Spleen (tissue), 11 donors: ENCODE data around the gene TSPYL4. TPM values are rescaled to one million over a fixed set of nuclear protein-coding genes. Genes with fewer than 3 reads are reported as not detected.

Experiments used
- DNase-seq: peaks from one replicate; pipeline ENCODE4 v3.0.0-alpha.2; 2020
- H3K27ac ChIP-seq, 8 donors: fragments of 200-600 bp; sonication (generic) in 7 of 8; 1 replicate in 4 of 8; 2 replicates in 4 of 8; pipeline versions ENCODE4 v1.5.0 to v1.8.0; 2016 to 2021; ENCODE audit warnings: inconsistent platforms in 4 of 8, mild to moderate bottlenecking in 4 of 8, moderate library complexity in 1 of 8
- H3K27me3 ChIP-seq, 7 donors: fragments of 200-600 bp; sonication (generic) in 6 of 7; replicated peaks in 1 of 7; 1 replicate in 4 of 7; 2 replicates in 3 of 7; pipeline versions ENCODE4 v1.5.0 to v1.8.0; 2016 to 2021; ENCODE audit warnings: inconsistent platforms in 3 of 7, mild to moderate bottlenecking in 1 of 7
- H3K36me3 ChIP-seq, 6 donors: fragments of 200-600 bp; sonication (generic) in 5 of 6; 1 replicate in 4 of 6; 2 replicates in 2 of 6; pipeline versions ENCODE4 v1.5.0 to v1.8.0; 2016 to 2021; ENCODE audit warnings: inconsistent platforms in 2 of 6
- H3K4me1 ChIP-seq, 6 donors: fragments of 200-600 bp; sonication (generic) in 5 of 6; 1 replicate in 3 of 6; 2 replicates in 3 of 6; pipeline versions ENCODE4 v1.5.0 to v1.8.0; 2016 to 2021; ENCODE audit warnings: inconsistent platforms in 3 of 6
- H3K4me3 ChIP-seq, 8 donors: fragments of 200-600 bp; sonication (generic) in 7 of 8; 1 replicate in 4 of 8; 2 replicates in 4 of 8; pipeline versions ENCODE4 v1.5.0 to v1.8.0; 2016 to 2021; ENCODE audit warnings: inconsistent platforms in 4 of 8, mild to moderate bottlenecking in 4 of 8, moderate library complexity in 2 of 8
- H3K9me3 ChIP-seq, 8 donors: fragments of 200-600 bp; sonication (generic) in 7 of 8; 1 replicate in 4 of 8; 2 replicates in 4 of 8; pipeline versions ENCODE4 v1.5.0 to v1.8.0; 2016 to 2021; ENCODE audit warnings: inconsistent platforms in 4 of 8
- POLR2A ChIP-seq, 3 donors: fragments of 450-650 bp; IDR thresholded peaks; one replicate each; pipeline ENCODE4 v1.5.1; 2017; ENCODE audit warnings: antibody characterized with exemption in 3 of 3, mild to moderate bottlenecking in 1 of 3
- POLR2AphosphoS5 ChIP-seq, 3 donors: sonication (generic); formaldehyde crosslinking; IDR thresholded peaks; one replicate each; pipeline ENCODE4 v1.5.1; 2017; ENCODE audit warnings: antibody characterized with exemption in 3 of 3
- WGBS, 5 donors: extraction: QIAGEN DNeasy Blood & Tissue Kit in 3 of 5; methylation state at CpG; one replicate each; pipeline versions ENCODE4 v1.1.5 to v1.1.7; 2013 to 2018; 5-methylcytosine and 5-hydroxymethylcytosine counted together
- intact Hi-C: fragments of 100-400 bp; cut with DNase I; formaldehyde crosslinking; loops from one replicate; pipeline ENCODE4 v1.15.0; 2023; ENCODE audit warnings: low total_unique reads
- polyA plus RNA-seq, 3 donors: library from polyadenylated mRNA; stranded (reverse); fragments of 200-250 nt; gene quantifications; one replicate each; pipeline ENCODE4 v1.2.1, GENCODE V29; 2013
- total RNA-seq, 7 donors: library from RNA; depleted of rRNA in 3 of 7; stranded (reverse); fragments of >200 nt in 3 of 7; fragmentation: NEBNext Ultra II Directional in 4 of 7; extraction: Animal tissue kit (Norgen Biotek cat#: 25700) in 4 of 7; gene quantifications; one replicate each; pipeline versions ENCODE4 v1.1.0 to v1.2.1, GENCODE V29; 2016 to 2021
- TF ChIP-seq, protein P1 (sequence below), 11 experiments: fragments of 200-600 bp in 7 of 11; fragments of 450-650 bp in 4 of 11; sonication (generic) in 4 of 11; IDR thresholded peaks in 8 of 11; conservative IDR thresholded peaks in 3 of 11; 1 replicate in 7 of 11; 2 replicates in 4 of 11; pipeline versions ENCODE4 v1.4.0 to v1.8.0; 2016 to 2021; ENCODE audit warnings: antibody characterized with exemption in 11 of 11, inconsistent platforms in 4 of 11, mild to moderate bottlenecking in 1 of 11
- donor health status: healthy with polysubstance abuse.
- donor health status: DM: no; HTN: no; CAD: no; lungs with moderate emphysema.
- donor health status: DM: no; HTN: no; CAD: no.
- donor health status: Bipolar disorder and iron deficiency.
- donor health status: healthy.
- donor health status: DM: no; HTN: no; CAD: no.
- donor health status: DM: yes; HTN: yes; CAD: no.

The TSPYL4 gene
- total and polyA plus RNA-seq, 10 donors: 7.2 to 19.0 (median 12.2) TPM

DNA sequence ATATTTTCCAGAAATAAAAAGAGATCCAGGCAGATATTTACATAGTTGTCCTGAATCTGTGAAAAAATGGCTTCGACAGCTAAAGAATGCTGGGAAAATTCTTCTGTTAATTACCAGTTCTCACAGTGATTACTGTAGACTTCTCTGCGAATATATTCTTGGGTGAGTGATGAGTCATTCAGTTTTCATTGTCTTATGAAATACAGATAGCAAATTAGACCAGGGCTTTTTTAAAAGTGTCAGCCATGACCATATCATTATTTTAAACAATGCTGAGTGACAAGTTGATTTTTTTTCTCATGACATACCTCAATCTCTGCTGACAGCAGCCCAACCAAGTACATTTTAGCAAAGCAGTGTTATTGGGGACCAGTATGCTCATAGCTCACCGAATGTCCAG, 32.8 kb downstream of the TSPYL4 start:
- Histone ChIP-seq H3K27me3 (no peaks in the 10 kb centered on the region), H3K27ac (no peak overlapping the region), H3K4me3 (no peak overlapping the region), H3K4me1 (peaks cover 0 to 7% (median 0%) of the 10 kb centered on the region in 6 donors), H3K9me3 (no peaks in the 10 kb centered on the region), H3K36me3 (peaks cover 0 to 43% (median 6%) of the 10 kb centered on the region in 6 donors)
- intact Hi-C loops: no loop called here
- TF ChIP-seq, protein P1, sequence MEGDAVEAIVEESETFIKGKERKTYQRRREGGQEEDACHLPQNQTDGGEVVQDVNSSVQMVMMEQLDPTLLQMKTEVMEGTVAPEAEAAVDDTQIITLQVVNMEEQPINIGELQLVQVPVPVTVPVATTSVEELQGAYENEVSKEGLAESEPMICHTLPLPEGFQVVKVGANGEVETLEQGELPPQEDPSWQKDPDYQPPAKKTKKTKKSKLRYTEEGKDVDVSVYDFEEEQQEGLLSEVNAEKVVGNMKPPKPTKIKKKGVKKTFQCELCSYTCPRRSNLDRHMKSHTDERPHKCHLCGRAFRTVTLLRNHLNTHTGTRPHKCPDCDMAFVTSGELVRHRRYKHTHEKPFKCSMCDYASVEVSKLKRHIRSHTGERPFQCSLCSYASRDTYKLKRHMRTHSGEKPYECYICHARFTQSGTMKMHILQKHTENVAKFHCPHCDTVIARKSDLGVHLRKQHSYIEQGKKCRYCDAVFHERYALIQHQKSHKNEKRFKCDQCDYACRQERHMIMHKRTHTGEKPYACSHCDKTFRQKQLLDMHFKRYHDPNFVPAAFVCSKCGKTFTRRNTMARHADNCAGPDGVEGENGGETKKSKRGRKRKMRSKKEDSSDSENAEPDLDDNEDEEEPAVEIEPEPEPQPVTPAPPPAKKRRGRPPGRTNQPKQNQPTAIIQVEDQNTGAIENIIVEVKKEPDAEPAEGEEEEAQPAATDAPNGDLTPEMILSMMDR (IDR thresholded peaks at IDR 0.05 in 8 of 11, conservative IDR thresholded peaks at IDR 0.05 in 3 of 11): no peak
- no peak for TF ChIP-seq POLR2AphosphoS5 (IDR thresholded peaks at IDR 0.05)
- WGBS, 5 donors: 85 to 96% (median 92%) methylated on average over 3 of the region's 3 CpGs
- no peak for DNase-seq

DNA sequence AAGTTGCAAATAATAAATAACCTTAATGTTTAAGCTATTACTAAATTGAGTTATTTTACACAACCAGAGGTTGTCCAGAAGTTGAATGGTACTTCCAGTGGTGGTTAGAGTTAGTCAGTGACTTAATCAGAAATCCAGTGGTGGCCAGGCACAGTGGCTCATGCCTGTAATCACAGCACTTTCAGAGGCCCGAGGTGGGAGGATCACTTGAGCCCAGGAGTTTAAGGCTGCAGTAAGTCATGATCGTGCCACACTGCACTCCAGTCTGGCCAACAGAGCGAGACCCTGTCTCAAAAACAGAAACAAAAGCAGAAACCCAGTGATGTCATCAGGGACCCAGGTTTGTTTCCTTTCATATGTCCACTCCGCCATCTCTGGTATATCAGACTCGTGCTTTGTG, 35.0 kb downstream of the TSPYL4 start:
- peaks cover 0 to 7% (median 0%) of the 10 kb centered on the region in 6 donors for H3K4me1 ChIP-seq
- H3K36me3 ChIP-seq: peaks cover 0 to 30% (median 2%) of the 10 kb centered on the region in 6 donors
- H3K9me3 ChIP-seq: no peaks in the 10 kb centered on the region
- WGBS, 5 donors: 83 to 95% (median 93%) methylated on average over 5 of the region's 5 CpGs
- intact Hi-C loops: no loop called here
- no peak overlapping the region for H3K27ac ChIP-seq
- no peaks in the 10 kb centered on the region for H3K27me3 ChIP-seq
- no peak for DNase-seq
- TF ChIP-seq POLR2AphosphoS5 (IDR thresholded peaks at IDR 0.05) (no peak), POLR2A (IDR thresholded peaks at IDR 0.05) (no peak)
- TF ChIP-seq, protein P1 (IDR thresholded peaks at IDR 0.05 in 8 of 11, conservative IDR thresholded peaks at IDR 0.05 in 3 of 11): no peak
- H3K4me3 ChIP-seq: no peak overlapping the region

DNA sequence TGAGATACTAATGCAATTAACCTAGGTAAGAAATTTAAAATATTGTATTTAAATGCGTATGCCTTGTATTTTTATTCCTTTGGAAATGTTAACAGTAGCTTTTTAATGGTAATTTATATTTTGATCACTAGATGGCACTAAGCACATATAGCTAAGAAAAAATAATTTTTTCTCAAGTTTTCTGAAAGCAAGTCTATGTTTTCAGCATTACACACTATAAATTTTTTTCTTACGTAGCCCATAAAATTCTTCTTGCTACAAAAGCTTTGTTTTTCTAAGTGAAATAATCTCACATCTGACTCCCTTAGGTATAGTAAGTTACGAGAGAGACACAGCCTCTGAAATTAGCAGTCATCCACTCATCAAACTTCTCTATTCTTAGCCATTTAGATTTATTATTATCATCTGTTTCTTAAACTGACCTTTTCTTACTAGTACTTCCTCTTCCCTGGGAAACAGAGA, 35.7 kb downstream of the TSPYL4 start:
- Histone ChIP-seq H3K4me1 (peaks cover 0 to 7% (median 0%) of the 10 kb centered on the region in 6 donors), H3K36me3 (peaks cover 0 to 23% (median 2%) of the 10 kb centered on the region in 6 donors), H3K9me3 (no peaks in the 10 kb centered on the region), H3K4me3 (no peak overlapping the region), H3K27me3 (no peaks in the 10 kb centered on the region), H3K27ac (no peak overlapping the region)
- 48 to 61% (median 58%) methylated on average over 3 of the region's 3 CpGs for WGBS, 5 donors
- intact Hi-C loops: no loop called here
- no peak for DNase-seq
- TF ChIP-seq, protein P1 (IDR thresholded peaks at IDR 0.05 in 8 of 11, conservative IDR thresholded peaks at IDR 0.05 in 3 of 11): peak in 6 of 11 experiments; percentile 25 to 50 (median 32)
- TF ChIP-seq POLR2AphosphoS5 (IDR thresholded peaks at IDR 0.05): no peak

DNA sequence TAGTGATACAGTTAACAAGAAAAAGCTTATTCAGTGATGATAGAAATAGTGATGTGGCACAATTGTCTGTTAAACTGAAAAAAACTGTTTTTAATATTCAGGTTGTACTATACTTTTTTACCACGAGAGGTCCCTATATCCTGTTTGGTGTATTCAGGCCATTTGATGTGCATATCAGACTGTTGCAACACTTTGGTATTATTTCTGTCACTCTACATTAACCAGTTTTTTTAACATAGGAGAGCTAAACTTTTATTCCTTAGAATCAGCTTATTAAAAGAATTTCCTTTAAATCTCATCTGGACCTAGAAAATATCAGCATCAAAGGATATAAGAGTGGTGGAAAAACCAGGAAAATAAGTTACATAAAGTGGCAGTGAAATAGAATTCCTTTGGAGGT, 36.8 kb downstream of the TSPYL4 start:
- 0 to 5% (median 2%) methylated on average over 1 of the region's 1 CpG for WGBS, 5 donors
- H3K27ac ChIP-seq: no peak overlapping the region
- no peak for DNase-seq

More for the DNA sequence above, 36.8 kb downstream of the TSPYL4 start:
- peaks cover 0 to 7% (median 0%) of the 10 kb centered on the region in 6 donors for H3K4me1 ChIP-seq
- no peaks in the 10 kb centered on the region for H3K9me3 ChIP-seq
- intact Hi-C loops: no loop called here
- no peaks in the 10 kb centered on the region for H3K27me3 ChIP-seq
- no peak overlapping the region for H3K4me3 ChIP-seq
- H3K36me3 ChIP-seq: peaks cover 0 to 12% (median 0%) of the 10 kb centered on the region in 6 donors
- TF ChIP-seq POLR2A (IDR thresholded peaks at IDR 0.05) (no peak), POLR2AphosphoS5 (IDR thresholded peaks at IDR 0.05) (no peak)
- TF ChIP-seq, protein P1 (IDR thresholded peaks at IDR 0.05 in 8 of 11, conservative IDR thresholded peaks at IDR 0.05 in 3 of 11): peak in 7 of 11 experiments; percentile 15 to 52 (median 38)
